IMR-90 (cell line): Measurements from ENCODE around the gene DGKZ. TPM values are rescaled to one million over a fixed set of nuclear protein-coding genes. Genes with fewer than 3 reads are reported as not detected.

ENCODE experiments used
- ATAC-seq: fragments of 200-7000 bp; cut with Tn5 transposase; 2 replicates; pipeline ENCODE4 v1.9.1; 2020; ENCODE audit warnings: low read depth, mild to moderate bottlenecking, moderate library complexity
- BruUV-seq: library from RNA; stranded (reverse); fragments of 400-500 nt; replicated peaks from 2 replicates; lab custom pipeline; 2021; lab: Mats Ljungman, UMichigan
- CTCF ChIA-PET: fragments of 300-600 bp; formaldehyde crosslinking; extraction: SDS; loops from one replicate; lab custom pipeline; 2021; ENCODE audit warnings: antibody characterized with exemption; lab: Yijun Ruan, JAX
- POLR2A ChIA-PET: fragments of 300-600 bp; sonication (Branson Sonifier 250); formaldehyde crosslinking; loops from one replicate; lab custom pipeline; 2022; ENCODE audit warnings: antibody characterized with exemption; ENCODE audit not compliant: unreplicated experiment; lab: Charles Lee
- DNase-seq: peaks from one replicate; pipeline ENCODE4 v3.0.0; 2013
- H2AFZ ChIP-seq: replicated peaks from 2 replicates; pipeline ENCODE3; 2013; ENCODE audit warnings: low read length, mild to moderate bottlenecking; ENCODE audit not compliant: poor library complexity
- H2AK5ac ChIP-seq: 2 replicates; pipeline ENCODE4 v1.6.1; 2013; ENCODE audit warnings: low read depth, low read length, inconsistent platforms
- H2AK9ac ChIP-seq: replicated peaks from 2 replicates; pipeline ENCODE3; 2013; ENCODE audit warnings: mild to moderate bottlenecking, low read depth, low read length, moderate library complexity; ENCODE audit not compliant: poor library complexity
- H2BK120ac ChIP-seq: 2 replicates; pipeline ENCODE4 v1.6.1; 2013; ENCODE audit warnings: low read depth, low read length, inconsistent platforms
- H2BK15ac ChIP-seq: 3 replicates; pipeline ENCODE4 v1.6.1; 2013; ENCODE audit warnings: low read depth, low read length, inconsistent platforms
- H2BK20ac ChIP-seq: 2 replicates; pipeline ENCODE4 v1.6.1; 2013; ENCODE audit warnings: low read depth, mild to moderate bottlenecking, inconsistent platforms, low read length, moderate library complexity
- H2BK5ac ChIP-seq: 2 replicates; pipeline ENCODE4 v1.6.1; 2013; ENCODE audit warnings: mild to moderate bottlenecking, low read depth, low read length, inconsistent platforms; ENCODE audit not compliant: poor library complexity, severe bottlenecking
- H3K14ac ChIP-seq: replicated peaks from 2 replicates; pipeline ENCODE4 v1.6.1; 2013; ENCODE audit warnings: low read depth, low read length, inconsistent platforms
- H3K18ac ChIP-seq: 2 replicates; pipeline ENCODE4 v1.6.1; 2013; ENCODE audit warnings: low read depth, low read length, control low read depth
- H3K23ac ChIP-seq: 2 replicates; pipeline ENCODE4 v1.6.1; 2013; ENCODE audit warnings: low read depth, low read length, inconsistent platforms
- H3K27ac ChIP-seq: 2 replicates; pipeline ENCODE4 v1.5.1; 2013; ENCODE audit warnings: mild to moderate bottlenecking, control low read depth, low read length; ENCODE audit not compliant: insufficient read depth
- H3K27me3 ChIP-seq: 2 replicates; pipeline ENCODE4 v1.6.1; 2013; ENCODE audit warnings: low read length; ENCODE audit not compliant: control insufficient read depth, insufficient read depth
- H3K36me3 ChIP-seq: 2 replicates; pipeline ENCODE4 v1.6.1; 2013; ENCODE audit warnings: low read length, mixed read lengths; ENCODE audit not compliant: control insufficient read depth, insufficient read depth
- H3K4ac ChIP-seq: 2 replicates; pipeline ENCODE4 v1.6.1; 2013; ENCODE audit warnings: low read depth, low read length, inconsistent platforms
- H3K4me1 ChIP-seq: 2 replicates; pipeline ENCODE4 v1.6.1; 2013; ENCODE audit warnings: low read length, mixed read lengths; ENCODE audit not compliant: control insufficient read depth, insufficient read depth
- H3K4me2 ChIP-seq: 2 replicates; pipeline ENCODE4 v1.6.1; 2013; ENCODE audit warnings: low read depth, mild to moderate bottlenecking, control low read depth, low read length, moderate library complexity
- H3K4me3 ChIP-seq: 2 replicates; pipeline ENCODE4 v1.5.1; 2013; ENCODE audit warnings: low read depth, mild to moderate bottlenecking, control low read depth, low read length, moderate library complexity; ENCODE audit not compliant: insufficient read depth
- H3K56ac ChIP-seq: 2 replicates; pipeline ENCODE4 v1.6.1; 2013; ENCODE audit warnings: low read length, inconsistent platforms; ENCODE audit not compliant: insufficient read depth; ENCODE audit errors: extremely low read depth
- H3K79me1 ChIP-seq, 2 experiments: 2 replicates each; pipeline ENCODE4 v1.6.1; 2013; ENCODE audit warnings: low read length in 2 of 2, inconsistent platforms in 1 of 2, low read depth in 1 of 2
- H3K9ac ChIP-seq: 2 replicates; pipeline ENCODE4 v1.6.1; 2013; ENCODE audit warnings: low read depth, low read length, control low read depth
- H3K9me1 ChIP-seq: 2 replicates; pipeline ENCODE4 v1.6.1; 2013; ENCODE audit warnings: low read length, inconsistent platforms; ENCODE audit not compliant: insufficient read depth
- H3K9me3 ChIP-seq: 2 replicates; pipeline ENCODE4 v1.6.1; 2013; ENCODE audit warnings: low read length; ENCODE audit not compliant: control insufficient read depth, insufficient read depth
- H4K20me1 ChIP-seq: 2 replicates; pipeline ENCODE4 v1.6.1; 2013; ENCODE audit warnings: low read length, inconsistent platforms; ENCODE audit not compliant: insufficient read depth
- H4K5ac ChIP-seq: 2 replicates; pipeline ENCODE4 v1.6.1; 2013; ENCODE audit warnings: mild to moderate bottlenecking, low read depth, low read length, control low read depth
- H4K8ac ChIP-seq, 2 experiments: 2 replicates each; pipeline ENCODE4 v1.6.1; 2013; ENCODE audit warnings: low read depth in 2 of 2, low read length in 2 of 2, control low read depth in 1 of 2, inconsistent platforms in 1 of 2
- H4K91ac ChIP-seq: 2 replicates; pipeline ENCODE4 v1.6.1; 2013; ENCODE audit warnings: low read depth, low read length, inconsistent platforms; ENCODE audit not compliant: insufficient read depth
- CEBPB ChIP-seq: IDR thresholded peaks from 2 replicates; pipeline ENCODE4 v1.6.1; 2012; ENCODE audit warnings: low read depth, low read length, improper control_type of control experiment
- CHD1 ChIP-seq: IDR thresholded peaks from 2 replicates; pipeline ENCODE4 v1.6.1; 2012; ENCODE audit warnings: low read depth, low read length, improper control_type of control experiment
- FOS ChIP-seq: fragments of 150-350 bp; IDR thresholded peaks from 2 replicates; pipeline ENCODE4 v1.6.1; 2016; ENCODE audit warnings: low read depth, low read length
- MAZ ChIP-seq: IDR thresholded peaks from 2 replicates; pipeline ENCODE4 v1.6.1; 2012; ENCODE audit warnings: low read depth, mild to moderate bottlenecking, low read length, improper control_type of control experiment, moderate library complexity, borderline replicate concordance
- MXI1 ChIP-seq: IDR thresholded peaks from 2 replicates; pipeline ENCODE4 v1.6.1; 2012; ENCODE audit warnings: low read depth, mild to moderate bottlenecking, low read length, moderate library complexity, borderline replicate concordance
- NFE2L2 ChIP-seq: fragments of 150-350 bp; IDR thresholded peaks from 2 replicates; pipeline ENCODE4 v1.6.1; 2016; ENCODE audit warnings: low read depth, mild to moderate bottlenecking, low read length
- RCOR1 ChIP-seq: IDR thresholded peaks from 2 replicates; pipeline ENCODE4 v1.6.1; 2012; ENCODE audit warnings: mild to moderate bottlenecking, low read length, improper control_type of control experiment; ENCODE audit not compliant: insufficient replicate concordance
- RFX5 ChIP-seq: IDR thresholded peaks from 2 replicates; pipeline ENCODE4 v1.8.0; 2012; ENCODE audit warnings: low read depth, mild to moderate bottlenecking, low read length, moderate library complexity
- SMC3 ChIP-seq: fragments of 150-350 bp; IDR thresholded peaks from 2 replicates; pipeline ENCODE4 v1.6.1; 2016; ENCODE audit warnings: low read depth, mild to moderate bottlenecking, antibody characterized with exemption, low read length, moderate library complexity
- WGBS, 2 experiments: methylation state at CpG; one replicate each; pipeline versions ENCODE4 v1.1.5 to v1.1.7; 2013; ENCODE audit warnings: missing lambda C conversion rate in 2 of 2; ENCODE audit not compliant: insufficient read length in 1 of 2; ENCODE audit errors: extremely low coverage in 2 of 2; 5-methylcytosine and 5-hydroxymethylcytosine counted together
- dilution Hi-C: fragments of 300-500 bp; cut with HindIII; formaldehyde crosslinking; loops from one replicate; pipeline ENCODE4 v1.14.3; 2018; ENCODE audit warnings: low sequenced_read_pairs; ENCODE audit not compliant: unreplicated experiment
- in situ Hi-C: fragments of 300-500 bp; cut with MboI; formaldehyde crosslinking; loops from 3 replicates; pipeline ENCODE4 v1.14.3; 2019; ENCODE audit warnings: low sequenced_read_pairs, inconsistent platforms, mixed read lengths
- intact Hi-C: fragments of 100-400 bp; cut with micrococcal nuclease; formaldehyde crosslinking; loops from 2 replicates; pipeline ENCODE4 v1.10.0; 2022
- polyA plus RNA-seq, 3 experiments: library from polyadenylated mRNA; depleted of rRNA; stranded (reverse); fragments of >200 nt; gene quantifications; 2 replicates each; pipeline ENCODE4 v1.2.3, GENCODE V29; 2012; ENCODE audit warnings: low replicate concordance in 1 of 3
- total RNA-seq: library from RNA; depleted of rRNA; stranded (reverse); fragments of >200 nt; gene quantifications from 2 replicates; pipeline ENCODE4 v1.2.3, GENCODE V29; 2012
- TF ChIP-seq, protein P1 (sequence below): fragments of 150-350 bp; IDR thresholded peaks from 2 replicates; pipeline ENCODE4 v1.6.1; 2016; ENCODE audit warnings: low read depth, mild to moderate bottlenecking, low read length, moderate library complexity, borderline replicate concordance
- TF ChIP-seq, protein P2 (sequence below): conservative IDR thresholded peaks from 2 replicates; pipeline ENCODE4 v1.5.1; 2012; ENCODE audit warnings: mild to moderate bottlenecking, low read depth, low read length, improper control_type of control experiment
- TF ChIP-seq, protein P3 (sequence below): fragments of 150-350 bp; IDR thresholded peaks from 2 replicates; pipeline ENCODE4 v1.6.1; 2017; ENCODE audit warnings: mild to moderate bottlenecking, antibody characterized with exemption, low read length, low read depth

Gene DGKZ
- total and polyA plus RNA-seq, 2 of the 4 experiments (the other 2 are of a cell fraction): 46.8 to 62.0 TPM

DNA sequence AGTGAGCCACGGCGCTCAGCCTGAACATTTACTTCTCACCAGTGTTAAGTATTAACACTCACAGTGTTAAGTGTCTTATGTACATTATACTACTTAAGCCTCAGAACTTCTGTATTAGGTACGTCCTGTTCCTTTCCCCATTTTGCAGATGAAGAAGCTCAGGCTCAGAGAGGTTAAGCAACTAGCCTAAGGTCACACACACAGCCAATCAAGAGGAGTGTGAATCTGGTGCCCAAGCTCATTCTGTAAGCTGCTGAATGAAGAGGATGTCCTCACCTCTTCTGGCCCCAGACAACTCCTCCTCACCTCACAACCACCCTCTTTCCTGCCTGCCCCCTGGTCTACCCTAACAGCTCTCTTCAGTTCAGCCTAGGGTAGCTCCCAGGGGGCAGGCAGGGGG lies 39.9 kb upstream of the DGKZ start:
- peaks cover 65% of the 10 kb centered on the region for H3K36me3 ChIP-seq

More for the DNA sequence above, 39.9 kb upstream of the DGKZ start:
- intact Hi-C loops (loop anchor here (5.0 kb wide), 2 partner anchors 185 to 340 kb away; partner anchors contain the start of gene PHF21A), in situ Hi-C loops (loop anchor here (25.0 kb wide), 1 partner anchor 195 kb away; the partner anchor contains the start of gene PHF21A), dilution Hi-C loops (no loop called here)
- no peak for DNase-seq
- Histone ChIP-seq H3K18ac (no peak overlapping the region), H2BK5ac (no peak overlapping the region), H2BK20ac (no peak overlapping the region), H3K23ac (peak overlapping the region; percentile 68; the same call in 1 of the 2 replicates), H3K4me3 (no peak overlapping the region), H3K27ac (peak overlapping the region; percentile 30; the same call in 1 of the 2 replicates), H3K14ac (no peak overlapping the region), H4K5ac (no peak overlapping the region), H4K91ac (no peak overlapping the region), H3K9me3 (no peaks in the 10 kb centered on the region), H2BK120ac (no peak overlapping the region), H3K9ac (no peak overlapping the region), H3K27me3 (no peaks in the 10 kb centered on the region), H3K4ac (peak overlapping the region; percentile 25; the same call in 1 of the 2 replicates), H2AK5ac (0 out of 2 replicates have a peak overlapping the region, but pooled peaks have one; percentile 49), H3K56ac (no peak overlapping the region), H3K79me1 (peaks cover 34 to 92% of the 10 kb centered on the region in 2 experiments), H2AK9ac (no peak overlapping the region), H4K8ac (no peak overlapping the region; a peak in 1 of 4 replicates), H3K9me1 (no peaks in the 10 kb centered on the region; the same call in 1 of the 2 replicates), H4K20me1 (peaks cover 26% of the 10 kb centered on the region; the same call in 1 of the 2 replicates), H3K4me2 (no peak overlapping the region), H2AFZ (no peak overlapping the region), H3K4me1 (peaks cover 11% of the 10 kb centered on the region), H2BK15ac (no peak overlapping the region)
- ChIA-PET POLR2A (no interaction called here), CTCF (interaction anchor here (1.3 to 4.7 kb wide), 2 partner anchors 30 to 69 kb away, joined by 5 to 27 read pairs; partner anchors contain the start of gene CREB3L1)
- no TSS peak for BruUV-seq
- ATAC-seq: no peak
- TF ChIP-seq CHD1 (no peak), RFX5 (no peak), MAZ (no peak), MXI1 (no peak), NFE2L2 (no peak), FOS (no peak), RCOR1 (no peak), SMC3 (no peak), CEBPB (no peak)
- TF ChIP-seq, protein P1, sequence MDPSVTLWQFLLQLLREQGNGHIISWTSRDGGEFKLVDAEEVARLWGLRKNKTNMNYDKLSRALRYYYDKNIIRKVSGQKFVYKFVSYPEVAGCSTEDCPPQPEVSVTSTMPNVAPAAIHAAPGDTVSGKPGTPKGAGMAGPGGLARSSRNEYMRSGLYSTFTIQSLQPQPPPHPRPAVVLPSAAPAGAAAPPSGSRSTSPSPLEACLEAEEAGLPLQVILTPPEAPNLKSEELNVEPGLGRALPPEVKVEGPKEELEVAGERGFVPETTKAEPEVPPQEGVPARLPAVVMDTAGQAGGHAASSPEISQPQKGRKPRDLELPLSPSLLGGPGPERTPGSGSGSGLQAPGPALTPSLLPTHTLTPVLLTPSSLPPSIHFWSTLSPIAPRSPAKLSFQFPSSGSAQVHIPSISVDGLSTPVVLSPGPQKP: no peak
- TF ChIP-seq, protein P2, sequence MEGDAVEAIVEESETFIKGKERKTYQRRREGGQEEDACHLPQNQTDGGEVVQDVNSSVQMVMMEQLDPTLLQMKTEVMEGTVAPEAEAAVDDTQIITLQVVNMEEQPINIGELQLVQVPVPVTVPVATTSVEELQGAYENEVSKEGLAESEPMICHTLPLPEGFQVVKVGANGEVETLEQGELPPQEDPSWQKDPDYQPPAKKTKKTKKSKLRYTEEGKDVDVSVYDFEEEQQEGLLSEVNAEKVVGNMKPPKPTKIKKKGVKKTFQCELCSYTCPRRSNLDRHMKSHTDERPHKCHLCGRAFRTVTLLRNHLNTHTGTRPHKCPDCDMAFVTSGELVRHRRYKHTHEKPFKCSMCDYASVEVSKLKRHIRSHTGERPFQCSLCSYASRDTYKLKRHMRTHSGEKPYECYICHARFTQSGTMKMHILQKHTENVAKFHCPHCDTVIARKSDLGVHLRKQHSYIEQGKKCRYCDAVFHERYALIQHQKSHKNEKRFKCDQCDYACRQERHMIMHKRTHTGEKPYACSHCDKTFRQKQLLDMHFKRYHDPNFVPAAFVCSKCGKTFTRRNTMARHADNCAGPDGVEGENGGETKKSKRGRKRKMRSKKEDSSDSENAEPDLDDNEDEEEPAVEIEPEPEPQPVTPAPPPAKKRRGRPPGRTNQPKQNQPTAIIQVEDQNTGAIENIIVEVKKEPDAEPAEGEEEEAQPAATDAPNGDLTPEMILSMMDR: no peak
- TF ChIP-seq, protein P3, sequence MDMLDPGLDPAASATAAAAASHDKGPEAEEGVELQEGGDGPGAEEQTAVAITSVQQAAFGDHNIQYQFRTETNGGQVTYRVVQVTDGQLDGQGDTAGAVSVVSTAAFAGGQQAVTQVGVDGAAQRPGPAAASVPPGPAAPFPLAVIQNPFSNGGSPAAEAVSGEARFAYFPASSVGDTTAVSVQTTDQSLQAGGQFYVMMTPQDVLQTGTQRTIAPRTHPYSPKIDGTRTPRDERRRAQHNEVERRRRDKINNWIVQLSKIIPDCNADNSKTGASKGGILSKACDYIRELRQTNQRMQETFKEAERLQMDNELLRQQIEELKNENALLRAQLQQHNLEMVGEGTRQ: no peak
- no CpG with 5 or more reads among the region's 3 CpGs for WGBS, 2 experiments
